Limb (tissue), 2 donors: ENCODE measurements around the gene ACY1.

Experiments used
- DNase-seq, 2 donors: peaks; one replicate each; pipeline ENCODE4 v3.0.0-alpha.2; 2016; ENCODE audit errors: extremely low spot score in 2 of 2

Gene ACY1

DNA sequence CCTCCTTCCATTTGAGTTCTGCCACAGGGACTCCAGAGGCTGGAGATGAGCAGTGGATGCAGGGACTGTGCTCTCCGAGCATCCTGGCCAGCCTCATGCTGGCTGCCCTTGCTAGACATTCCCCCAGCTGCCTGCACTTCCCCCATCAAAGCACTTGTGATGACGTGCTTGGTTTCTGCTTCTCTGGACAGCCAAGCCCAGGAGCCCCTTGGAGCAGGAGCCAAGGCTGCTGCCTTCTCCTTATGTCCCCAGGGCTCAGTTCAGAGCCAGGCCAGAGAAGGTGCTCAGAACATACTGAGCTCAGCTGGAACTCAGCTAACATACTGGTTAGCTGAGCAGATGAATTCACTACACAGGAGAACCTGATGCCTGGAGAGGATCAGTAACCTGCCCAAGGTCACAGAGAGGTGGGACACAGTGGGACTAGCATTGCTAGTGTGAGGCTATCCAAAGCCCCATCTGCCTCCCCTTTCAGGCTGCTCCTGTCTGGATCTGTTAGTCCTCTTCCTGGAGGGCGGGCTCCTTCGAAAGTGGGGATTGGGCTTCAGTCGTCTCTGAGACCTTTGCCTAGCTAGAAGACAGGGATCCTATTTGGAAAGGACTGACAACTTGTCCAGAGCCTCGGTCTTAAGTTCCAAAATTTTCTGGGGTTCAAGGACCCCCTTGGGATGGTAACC, 20.3 kb upstream of the ACY1 start:
- DNase-seq: peak in 1 of 2 donors; percentile 12

DNA sequence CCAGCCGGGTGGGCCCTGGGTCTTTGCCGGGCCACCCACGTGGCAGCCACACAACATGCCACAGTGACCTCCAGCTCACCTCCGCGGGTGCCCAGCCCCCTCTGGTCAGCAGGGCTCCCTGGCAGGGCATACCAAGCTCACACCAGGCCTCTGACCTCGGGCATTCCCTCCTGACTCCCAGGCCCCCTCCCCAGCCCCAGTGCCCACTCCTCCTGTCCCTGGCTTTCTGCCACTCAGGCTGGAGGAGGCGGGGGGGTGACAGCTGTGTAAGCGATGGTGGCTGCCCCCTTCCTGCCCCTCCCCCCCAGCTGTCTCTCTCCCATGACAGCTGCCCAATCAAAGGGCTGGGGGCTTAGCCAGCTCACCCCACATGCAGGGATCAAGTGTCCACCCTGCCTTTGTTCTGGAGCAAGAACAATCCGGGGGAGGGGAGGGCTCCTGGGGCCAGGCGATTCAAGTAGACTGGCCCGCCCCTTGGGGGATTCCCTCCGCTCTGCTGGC, 19.3 kb upstream of the ACY1 start:
- peak; percentile 27 to 78 for DNase-seq

DNA sequence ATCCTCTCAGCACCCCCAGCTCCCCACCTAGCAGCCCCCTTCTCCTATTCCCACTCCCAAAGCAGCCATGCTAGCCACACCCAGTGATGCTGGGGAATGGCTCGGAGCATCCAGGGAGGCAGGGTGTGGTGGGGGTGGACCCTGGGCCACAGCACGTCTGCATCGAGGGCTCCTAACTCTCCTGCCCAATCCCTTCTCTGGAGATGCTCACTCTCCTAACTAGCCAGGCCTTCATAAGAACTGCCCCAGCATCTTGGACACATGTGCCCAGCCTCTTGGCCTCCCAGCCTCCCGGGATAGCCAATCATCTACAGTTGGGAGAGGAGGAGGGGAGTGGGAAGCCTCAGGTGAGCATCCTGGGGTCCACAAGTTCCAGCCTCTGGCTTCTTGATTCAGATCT, 18.8 kb upstream of the ACY1 start:
- no peak for DNase-seq

DNA sequence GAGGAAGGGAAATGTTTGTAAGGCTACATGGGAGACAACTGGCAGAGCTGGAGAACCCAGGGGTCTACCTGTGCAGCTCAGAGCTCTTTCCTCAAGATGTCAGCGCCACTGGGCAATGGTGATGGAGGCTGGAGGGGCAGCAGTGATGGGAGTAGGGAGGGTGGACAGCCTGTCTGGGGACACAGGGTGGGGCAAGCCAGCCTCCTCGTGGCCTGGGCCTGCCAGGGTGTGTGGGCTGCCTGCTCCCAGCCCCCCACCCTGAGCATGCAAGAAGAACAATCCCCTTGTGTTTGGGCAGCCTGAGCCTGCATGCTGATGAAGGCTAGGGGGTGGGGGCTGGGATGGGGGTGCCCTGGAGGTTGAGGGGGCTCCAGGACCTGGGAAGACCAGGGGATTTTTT, 17.3 kb upstream of the ACY1 start:
- no peak for DNase-seq

- DNase-seq: no peak
These were observed 16.8 kb upstream of the ACY1 start for GRCh38 chr3:51966486-51966885.

DNA sequence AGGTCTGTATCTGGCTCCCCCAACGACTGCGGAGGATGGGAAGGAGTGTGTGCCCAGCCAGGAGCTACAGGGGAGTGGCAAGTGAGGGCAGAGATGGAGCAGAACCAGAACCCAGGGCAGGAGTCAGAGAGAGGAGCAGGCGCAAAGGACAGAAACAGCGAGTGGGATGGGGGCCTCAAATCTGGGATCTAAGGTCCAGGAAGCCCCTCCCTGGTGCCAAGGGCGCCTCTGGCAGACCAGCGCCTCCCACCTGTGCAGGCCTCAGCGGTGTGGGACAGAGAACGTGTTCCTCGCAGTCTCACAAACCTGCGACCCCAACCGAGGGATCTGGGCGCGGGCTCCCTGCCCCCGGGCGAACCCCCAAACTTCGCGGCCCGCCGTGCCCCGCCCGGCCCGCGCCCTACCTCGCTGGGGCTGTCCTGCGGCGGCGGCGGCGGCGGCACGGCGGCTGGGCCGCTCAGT, 16.4 kb upstream of the ACY1 start:
- DNase-seq: no peak

DNA sequence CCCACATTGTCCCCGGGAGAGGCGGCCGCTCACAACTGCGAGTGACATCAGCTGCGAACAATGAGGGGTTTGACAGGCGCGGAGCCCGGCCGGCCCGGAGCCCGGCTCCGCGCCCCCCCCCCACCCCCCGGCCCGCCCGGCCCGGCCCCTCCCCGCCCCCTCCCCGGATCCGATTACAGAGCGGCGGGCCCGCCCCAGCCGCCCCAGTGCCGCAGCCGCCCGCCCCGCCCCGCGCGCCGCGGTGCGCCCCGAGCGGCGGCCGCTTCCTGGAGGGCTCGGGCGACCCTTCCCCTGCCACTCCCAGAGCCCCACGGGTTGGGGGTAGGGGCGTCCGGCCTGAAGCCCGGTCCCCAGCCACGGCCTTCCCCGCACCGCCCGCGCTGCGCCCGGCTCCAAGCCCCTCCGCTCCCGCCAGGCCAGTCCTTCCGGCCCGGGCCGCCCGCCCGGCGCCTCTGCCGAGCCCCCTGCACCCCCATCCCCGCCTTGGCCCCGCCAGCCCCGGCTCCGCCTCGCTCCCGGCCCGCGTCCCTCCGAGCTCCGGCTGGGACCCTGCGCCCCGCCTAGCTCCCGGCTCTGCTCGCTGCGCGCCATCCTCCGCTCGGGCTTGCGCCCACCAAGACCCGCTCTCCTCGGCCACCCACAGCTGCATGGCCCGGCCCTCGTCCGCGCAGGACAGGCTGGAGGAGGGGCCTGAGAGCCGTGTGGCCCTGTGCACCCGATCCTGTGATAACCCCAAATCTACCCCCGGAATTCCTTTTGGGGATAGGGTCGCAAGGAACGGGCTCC, 15.8 kb upstream of the ACY1 start, which contains the start of gene PCBP4:
TSS of gene PCBP4 (minus strand) at position 71 of the 786 bp plus-strand sequence. CDS start 6,214 bp downstream, outside the sequence.
- peak; percentile 36 to 84 for DNase-seq

DNA sequence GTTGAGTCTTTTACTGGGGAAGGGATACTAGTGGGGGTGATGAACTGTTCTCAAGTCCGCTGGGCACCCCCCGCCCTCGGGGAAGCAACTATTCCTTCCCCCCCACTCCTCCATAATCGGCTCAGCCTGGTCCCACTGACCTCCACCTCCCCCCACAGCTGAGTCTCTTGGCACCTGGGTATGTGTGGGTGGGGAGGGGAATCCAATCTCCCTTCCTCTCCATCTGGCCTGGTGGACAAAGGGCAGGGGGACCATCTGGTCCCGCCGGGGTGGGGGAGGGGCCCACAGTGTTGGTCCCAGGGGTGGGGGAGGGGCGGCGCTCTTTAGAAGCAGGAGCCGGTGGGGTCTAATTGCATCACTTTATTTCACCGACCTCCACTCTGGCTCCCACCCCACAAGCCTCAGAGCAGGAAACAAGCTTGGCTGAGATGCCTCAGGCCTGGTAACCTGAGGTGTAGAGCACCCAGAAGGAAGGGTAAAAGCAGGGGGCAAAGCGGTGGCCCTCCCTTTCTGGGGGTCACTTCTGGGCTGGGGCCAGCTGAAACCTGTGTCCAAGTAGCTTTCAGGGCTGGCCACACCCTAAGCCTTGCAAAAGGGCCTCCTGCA, 15.1 kb upstream of the ACY1 start:
- peak; percentile 32 to 77 for DNase-seq

- no peak for DNase-seq
These were observed 14.3 kb upstream of the ACY1 start for GRCh38 chr3:51968883-51969678.

GRCh38 chr3:51969841-51970240, 13.5 kb upstream of the ACY1 start:
- DNase-seq: no peak

- DNase-seq: no peak
These were observed 12.6 kb upstream of the ACY1 start for GRCh38 chr3:51970606-51971300.

DNA sequence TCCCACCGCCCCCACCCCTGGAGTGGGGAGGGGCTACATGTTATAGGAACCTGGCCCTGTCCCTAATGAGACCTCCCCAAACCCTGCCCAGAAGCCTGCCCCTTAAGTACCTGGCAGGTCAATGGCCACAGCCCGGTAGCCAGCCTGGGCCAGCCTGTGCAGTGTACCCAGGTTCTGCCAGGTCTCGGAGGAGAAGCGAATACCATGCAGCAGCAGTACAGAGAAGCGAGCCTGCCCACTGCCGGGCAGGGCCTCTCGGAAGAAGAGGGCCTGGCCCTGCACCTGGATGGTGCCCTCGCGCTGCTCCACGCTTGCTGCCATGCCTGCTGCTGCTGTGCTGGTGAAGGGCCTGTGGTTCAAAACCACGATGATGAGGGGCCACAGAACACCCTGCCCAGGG, 12.0 kb upstream of the ACY1 start:
- no peak for DNase-seq

- no peak for DNase-seq
These were observed 8.9 kb upstream of the ACY1 start for GRCh38 chr3:51974277-51974962.

DNA sequence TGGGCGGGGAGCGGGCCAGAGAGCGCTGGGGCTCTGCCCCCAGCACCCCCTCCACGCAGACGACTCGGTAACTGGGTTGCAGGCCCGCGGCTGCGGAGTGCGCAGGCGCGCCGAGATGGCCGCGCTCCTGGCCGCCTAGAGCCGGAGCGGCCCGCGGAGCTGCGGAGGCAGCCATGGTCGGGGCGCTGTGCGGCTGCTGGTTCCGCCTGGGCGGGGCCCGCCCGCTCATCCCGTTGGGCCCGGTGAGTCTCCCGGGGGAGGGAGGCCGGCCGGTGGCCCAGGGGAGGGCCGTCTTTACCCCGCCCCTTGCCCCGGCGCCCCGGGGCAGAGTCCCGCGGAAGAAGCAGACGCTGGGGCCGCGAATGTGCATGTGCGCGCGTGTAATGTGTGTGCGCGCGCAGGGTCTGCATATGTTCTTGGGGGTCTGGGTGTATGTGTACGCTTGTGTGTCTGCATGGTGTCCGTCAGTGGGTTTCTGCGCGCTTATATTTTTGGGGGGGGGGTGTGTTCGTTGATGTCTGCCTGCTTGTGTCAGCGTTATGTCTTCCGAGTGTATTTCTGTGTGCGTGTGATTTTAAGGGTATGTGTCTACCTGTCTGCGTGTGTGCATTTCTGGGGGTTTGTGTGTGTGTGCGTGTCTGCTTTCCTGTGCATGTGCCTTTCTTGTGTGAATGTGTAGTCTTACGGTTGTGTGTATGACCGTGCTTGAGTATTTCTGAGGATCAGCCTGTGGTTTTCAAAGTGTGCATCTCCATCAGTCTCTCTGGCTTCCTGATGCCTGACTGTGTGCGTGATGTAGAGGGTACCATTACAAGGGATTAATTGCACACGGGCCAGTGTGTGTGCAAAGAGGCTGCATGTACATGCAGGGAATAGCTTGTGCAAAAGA, 8.1 kb upstream of the ACY1 start, which contains the start of gene ABHD14A:
TSS of gene ABHD14A (plus strand) at position 102 of the 889 bp plus-strand sequence. CDS start at position 174, 72 bp downstream.
- peak; percentile 70 to 82 for DNase-seq

GRCh38 chr3:51975852-51976549, 7.3 kb upstream of the ACY1 start:
- DNase-seq: peak; percentile 65 to 84

DNA sequence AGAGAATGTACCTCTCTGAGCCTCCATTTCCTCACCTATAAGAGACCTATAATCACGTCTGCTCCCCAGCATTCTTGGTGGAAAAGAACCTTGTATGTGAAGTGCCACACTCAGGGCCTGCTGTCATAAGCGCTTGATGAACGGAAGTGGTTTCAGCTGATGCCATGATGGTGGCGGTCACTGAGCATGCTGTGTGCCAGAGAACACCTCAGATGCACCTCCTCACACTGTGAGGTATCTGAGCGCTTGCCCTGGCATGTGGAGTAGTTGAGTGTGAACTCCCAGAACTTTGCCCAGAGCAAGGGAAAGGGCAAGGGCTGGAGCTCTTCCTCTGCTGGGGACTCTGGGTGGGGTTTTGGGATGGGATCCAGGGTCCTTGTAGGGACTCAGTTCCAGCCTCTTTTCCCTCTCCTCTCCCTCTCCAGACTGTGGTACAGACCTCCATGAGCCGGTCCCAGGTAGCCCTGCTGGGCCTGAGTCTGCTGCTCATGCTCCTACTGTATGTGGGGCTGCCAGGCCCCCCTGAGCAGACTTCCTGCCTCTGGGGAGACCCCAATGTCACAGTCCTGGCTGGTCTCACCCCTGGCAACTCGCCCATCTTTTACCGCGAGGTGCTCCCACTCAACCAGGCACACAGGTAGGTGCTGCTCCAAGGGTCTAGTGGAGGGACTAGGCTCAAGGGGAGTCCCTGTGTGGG, 5.7 kb upstream of the ACY1 start:
- DNase-seq: no peak

DNA sequence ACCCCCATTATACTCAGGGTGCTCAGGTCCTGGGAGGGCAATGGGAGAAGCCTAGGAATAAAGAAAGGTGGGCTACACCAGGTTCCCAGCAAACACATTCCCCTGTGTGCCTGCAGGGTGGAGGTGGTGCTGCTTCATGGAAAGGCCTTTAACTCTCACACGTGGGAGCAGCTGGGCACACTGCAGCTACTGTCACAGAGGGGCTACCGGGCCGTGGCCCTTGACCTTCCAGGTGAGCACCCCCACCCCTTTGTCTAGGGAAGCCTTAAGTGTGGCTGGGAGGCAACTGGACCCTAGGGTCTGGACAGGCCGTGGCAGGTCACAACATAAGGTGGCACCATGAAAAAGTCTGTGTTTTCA, 5.2 kb upstream of the ACY1 start:
- DNase-seq: no peak

DNA sequence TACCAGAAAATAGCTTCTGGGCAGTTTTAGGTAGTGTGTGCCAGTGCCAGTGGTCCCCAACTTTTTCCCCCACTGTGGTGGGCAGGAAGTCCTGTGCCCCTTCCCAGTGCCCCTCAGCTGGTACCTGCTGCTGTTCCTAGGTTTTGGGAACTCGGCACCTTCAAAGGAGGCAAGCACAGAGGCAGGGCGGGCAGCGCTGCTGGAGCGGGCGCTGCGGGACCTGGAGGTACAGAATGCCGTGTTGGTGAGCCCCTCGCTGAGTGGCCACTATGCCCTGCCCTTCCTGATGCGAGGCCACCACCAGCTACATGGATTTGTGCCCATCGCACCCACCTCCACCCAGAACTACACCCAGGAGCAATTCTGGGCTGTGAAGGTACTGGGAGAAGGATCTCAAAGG, 3.1 kb upstream of the ACY1 start:
- DNase-seq: no peak
